H9 (cell line): ENCODE measurements around the gene P4HA2. TPM values are rescaled to one million over a fixed set of nuclear protein-coding genes. Genes with fewer than 3 reads are reported as not detected.

Source experiments
- DNase-seq: peaks from one replicate; pipeline ENCODE4 v3.0.0-alpha.2; 2017
- H2AFZ ChIP-seq: one replicate; pipeline ENCODE4 v1.6.1; 2013; ENCODE audit warnings: mild to moderate bottlenecking, low read length, control low read depth, moderate library complexity
- H2AK5ac ChIP-seq: 2 replicates; pipeline ENCODE4 v1.6.1; 2013; ENCODE audit warnings: low read length, control low read depth, mixed read lengths; ENCODE audit not compliant: insufficient read length
- H2BK120ac ChIP-seq: one replicate; pipeline ENCODE4 v1.6.1; 2013; ENCODE audit warnings: low read depth, mild to moderate bottlenecking, low read length, control low read depth, inconsistent platforms; ENCODE audit not compliant: poor library complexity, severe bottlenecking
- H2BK12ac ChIP-seq: 2 replicates; pipeline ENCODE4 v1.6.1; 2013; ENCODE audit warnings: low read length, control low read depth, mixed read lengths, low read depth; ENCODE audit not compliant: insufficient read length
- H2BK15ac ChIP-seq: 2 replicates; pipeline ENCODE4 v1.6.1; 2013; ENCODE audit warnings: low read depth, low read length, control low read depth
- H2BK20ac ChIP-seq: one replicate; pipeline ENCODE4 v1.6.1; 2013; ENCODE audit warnings: low read depth, mild to moderate bottlenecking, low read length, control low read depth, inconsistent platforms; ENCODE audit not compliant: poor library complexity, severe bottlenecking
- H2BK5ac ChIP-seq: 2 replicates; pipeline ENCODE4 v1.6.1; 2013; ENCODE audit warnings: low read length, control low read depth, mixed read lengths; ENCODE audit not compliant: insufficient read length
- H3K14ac ChIP-seq: 2 replicates; pipeline ENCODE4 v1.6.1; 2013; ENCODE audit warnings: low read length, control low read depth; ENCODE audit not compliant: insufficient read depth
- H3K18ac ChIP-seq: 2 replicates; pipeline ENCODE4 v1.6.1; 2013; ENCODE audit warnings: low read depth, mild to moderate bottlenecking, mixed read lengths, low read length, control low read depth; ENCODE audit not compliant: insufficient read length
- H3K23ac ChIP-seq: 2 replicates; pipeline ENCODE4 v1.6.1; 2013; ENCODE audit warnings: low read length, control low read depth, mixed read lengths, low read depth; ENCODE audit not compliant: insufficient read length
- H3K23me2 ChIP-seq: 2 replicates; pipeline ENCODE4 v1.6.1; 2013; ENCODE audit warnings: low read depth, mild to moderate bottlenecking, mixed read lengths, low read length, control low read depth; ENCODE audit not compliant: insufficient read length, poor library complexity, severe bottlenecking
- H3K27ac ChIP-seq: 2 replicates; pipeline ENCODE4 v1.5.1; 2013; ENCODE audit warnings: low read length, control low read depth, mixed read lengths, low read depth; ENCODE audit not compliant: insufficient read length
- H3K27me3 ChIP-seq: 2 replicates; pipeline ENCODE4 v1.6.1; 2013; ENCODE audit warnings: low read length, control low read depth, inconsistent platforms; ENCODE audit not compliant: insufficient read depth
- H3K4ac ChIP-seq: 2 replicates; pipeline ENCODE4 v1.6.1; 2013; ENCODE audit warnings: low read depth, mild to moderate bottlenecking, control low read depth, inconsistent platforms, low read length, moderate library complexity
- H3K4me1 ChIP-seq: 2 replicates; pipeline ENCODE4 v1.6.1; 2013; ENCODE audit warnings: low read length, control low read depth, inconsistent platforms; ENCODE audit not compliant: insufficient read depth
- H3K4me2 ChIP-seq: 2 replicates; pipeline ENCODE4 v1.6.1; 2013; ENCODE audit warnings: low read length, control low read depth, mixed read lengths; ENCODE audit not compliant: insufficient read length, insufficient read depth
- H3K56ac ChIP-seq: 2 replicates; pipeline ENCODE4 v1.6.1; 2013; ENCODE audit warnings: low read depth, mild to moderate bottlenecking, mixed read lengths, low read length, control low read depth; ENCODE audit not compliant: insufficient read length
- H3K79me1 ChIP-seq: 2 replicates; pipeline ENCODE4 v1.6.1; 2013; ENCODE audit warnings: low read depth, mild to moderate bottlenecking, moderate library complexity, low read length, control low read depth, inconsistent platforms; ENCODE audit not compliant: insufficient read depth, poor library complexity, severe bottlenecking
- H3K79me2 ChIP-seq: 2 replicates; pipeline ENCODE4 v1.6.1; 2013; ENCODE audit warnings: low read length, control low read depth, inconsistent platforms; ENCODE audit not compliant: insufficient read depth
- H3K9ac ChIP-seq: 2 replicates; pipeline ENCODE4 v1.6.1; 2013; ENCODE audit warnings: low read length, control low read depth, mixed read lengths; ENCODE audit not compliant: insufficient read length; ENCODE audit errors: extremely low read depth
- H3K9me3 ChIP-seq: one replicate; pipeline ENCODE4 v1.6.1; 2013; ENCODE audit warnings: low read depth, low read length, inconsistent platforms; ENCODE audit not compliant: control insufficient read depth
- H3T11ph ChIP-seq: one replicate; pipeline ENCODE4 v1.6.1; 2013; ENCODE audit warnings: mild to moderate bottlenecking, low read length, control low read depth, inconsistent platforms
- H4K20me1 ChIP-seq: one replicate; pipeline ENCODE4 v1.6.1; 2013; ENCODE audit not compliant: control insufficient read depth, insufficient read length, insufficient read depth
- H4K5ac ChIP-seq: 2 replicates; pipeline ENCODE4 v1.6.1; 2013; ENCODE audit warnings: low read depth, mild to moderate bottlenecking, mixed read lengths, low read length, control low read depth; ENCODE audit not compliant: insufficient read length
- H4K8ac ChIP-seq: replicated peaks from 2 replicates; pipeline ENCODE4 v1.6.1; 2013; ENCODE audit warnings: low read length, control low read depth, mixed read lengths, low read depth; ENCODE audit not compliant: insufficient read length
- H4K91ac ChIP-seq: 2 replicates; pipeline ENCODE4 v1.6.1; 2013; ENCODE audit warnings: low read depth, mild to moderate bottlenecking, moderate library complexity, mixed read lengths, low read length, control low read depth; ENCODE audit not compliant: insufficient read length
- H3K27ac Mint-ChIP-seq, 3 experiments: 2 replicates in 2 of 3; 3 replicates in 1 of 3; pipeline ENCODE4 v1.8.0; 2020 to 2021; ENCODE audit warnings: mixed read lengths in 3 of 3, mild to moderate bottlenecking in 1 of 3, moderate library complexity in 1 of 3
- H3K27me3 Mint-ChIP-seq: 2 replicates; pipeline ENCODE4 v1.8.0; 2021; ENCODE audit warnings: low read depth, mild to moderate bottlenecking, moderate library complexity, mixed read lengths
- H3K36me3 Mint-ChIP-seq, 3 experiments: 2 replicates in 2 of 3; 3 replicates in 1 of 3; pipeline ENCODE4 v1.8.0; 2020 to 2021; ENCODE audit warnings: low read depth in 3 of 3, mixed read lengths in 3 of 3; ENCODE audit not compliant: insufficient read depth in 1 of 3
- H3K4me1 Mint-ChIP-seq, 2 experiments: 2 replicates each; pipeline ENCODE4 v1.8.0; 2020; ENCODE audit warnings: mixed read lengths in 2 of 2
- H3K4me3 Mint-ChIP-seq, 2 experiments: 2 replicates in 1 of 2; 3 replicates in 1 of 2; pipeline ENCODE4 v1.8.0; 2020 to 2021; ENCODE audit warnings: mild to moderate bottlenecking in 2 of 2, mixed read lengths in 2 of 2, moderate library complexity in 1 of 2
- H3K9me3 Mint-ChIP-seq, 2 experiments: 2 replicates in 1 of 2; 3 replicates in 1 of 2; pipeline ENCODE4 v1.8.0; 2020; ENCODE audit warnings: mild to moderate bottlenecking in 2 of 2, mixed read lengths in 2 of 2, moderate library complexity in 1 of 2
- CTCF ChIP-seq: fragments of 200-600 bp; sonication (generic); conservative IDR thresholded peaks from 3 replicates; pipeline ENCODE4 v1.8.0; 2021; ENCODE audit warnings: antibody characterized with exemption, mild to moderate bottlenecking
- WGBS: extraction: QIAGEN DNeasy Blood & Tissue Kit; methylation state at CpG from one replicate; pipeline ENCODE4 v1.1.7; 2013; ENCODE audit warnings: missing lambda C conversion rate, low lambda C conversion rate, mixed read lengths; ENCODE audit not compliant: insufficient read length; ENCODE audit errors: extremely low coverage; 5-methylcytosine and 5-hydroxymethylcytosine counted together
- total RNA-seq: library from RNA; stranded (reverse); gene quantifications from 2 replicates; pipeline ENCODE4 v1.2.1, GENCODE V29; 2021

P4HA2 gene
- total RNA-seq, 1 experiment from 2014 or later = 15.3 TPM

- Histone ChIP-seq H4K20me1 (no peaks in the 10 kb centered on the region), H3K14ac (no peak overlapping the region), H3K4ac (no peak overlapping the region), H3K9ac (no peak overlapping the region), H2AK5ac (no peak overlapping the region), H4K8ac (no peak overlapping the region), H3K9me3 (peaks cover 7% of the 10 kb centered on the region), H3K56ac (no peak overlapping the region), H3K23ac (no peak overlapping the region), H3K4me1 (no peaks in the 10 kb centered on the region), H3K79me2 (no peaks in the 10 kb centered on the region), H3K23me2 (no peaks in the 10 kb centered on the region), H2BK5ac (no peak overlapping the region), H2BK15ac (no peak overlapping the region), H3K27me3 (no peaks in the 10 kb centered on the region), H2BK20ac (no peak overlapping the region), H3K4me2 (no peak overlapping the region), H2BK12ac (no peak overlapping the region), H2AFZ (no peak overlapping the region), H3K27ac (no peak overlapping the region), H3T11ph (no peak overlapping the region), H4K91ac (no peak overlapping the region), H3K79me1 (no peaks in the 10 kb centered on the region), H2BK120ac (no peak overlapping the region), H3K18ac (no peak overlapping the region), H4K5ac (no peak overlapping the region)
- peaks cover 43 to 47% of the 10 kb centered on the region in 2 experiments for H3K9me3 Mint-ChIP-seq
- no peak overlapping the region for H3K4me3 Mint-ChIP-seq
- H3K27ac Mint-ChIP-seq = no peak overlapping the region
- H3K36me3 Mint-ChIP-seq = peaks cover 0 to 4% (median 0%) of the 10 kb centered on the region in 3 experiments; a peak in 1 of 7 replicates
- H3K27me3 Mint-ChIP-seq = peaks cover 15% of the 10 kb centered on the region
- no peak for DNase-seq
- no CpG with 5 or more reads among the region's 1 CpG for WGBS
- no peaks in the 10 kb centered on the region for H3K4me1 Mint-ChIP-seq
- no peak for TF ChIP-seq CTCF
Observed at GRCh38 chr5:132143148-132143547, 84.5 kb downstream of the P4HA2 start.
